Erythroblast (primary cell): ENCODE measurements around the gene RXFP1.

ENCODE experiments used
- GATA1 ChIP-seq: IDR thresholded peaks from 2 replicates; pipeline ENCODE4 v1.6.1; 2011; ENCODE audit warnings: low read depth, mild to moderate bottlenecking, control low read depth, low read length, moderate library complexity
- POLR2A ChIP-seq: IDR thresholded peaks from 2 replicates; pipeline ENCODE4 v1.6.1; 2011; ENCODE audit warnings: mild to moderate bottlenecking, low read length

DNA sequence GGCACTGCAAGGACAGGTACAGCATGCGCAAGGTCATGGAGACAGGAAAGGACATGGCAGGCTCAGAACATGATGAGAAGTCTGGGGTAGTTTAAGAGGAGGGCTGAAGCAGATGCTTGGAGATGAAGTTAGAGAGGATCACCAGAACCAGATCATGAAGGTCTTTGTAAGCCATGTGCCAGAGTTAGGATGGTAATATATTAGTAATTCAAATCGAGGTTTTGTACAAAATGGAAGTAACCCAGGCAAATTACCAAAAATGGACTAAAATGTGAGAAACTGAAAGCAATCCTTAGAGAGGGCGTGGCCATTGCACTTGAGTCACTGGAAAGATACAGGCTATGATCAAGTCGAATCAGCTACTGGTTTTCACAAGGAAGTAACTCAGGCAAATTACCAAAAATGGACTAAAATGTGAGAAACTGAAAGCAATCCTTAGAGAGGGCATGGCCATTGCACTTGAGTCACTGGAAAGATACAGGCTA lies 13.5 kb downstream of the RXFP1 start:
- TF ChIP-seq POLR2A: no peak
- no peak for TF ChIP-seq GATA1
